Measurements from ENCODE around the gene SAMD1. TPM values are rescaled to one million over a fixed set of nuclear protein-coding genes. Genes with fewer than 3 reads are reported as not detected.
A peak's percentile ranks its signal among the peaks of the same experiment; 100 is the strongest.

Gene SAMD1
- total RNA-seq, 1 donor from 2014 or later, result 55.9 TPM

- Mint-ChIP-seq H3K9me3 (no peaks in the 10 kb centered on the region), H3K4me3 (no peak overlapping the region), H3K36me3 (peaks cover 8% of the 10 kb centered on the region), H3K4me1 (ENCODE audit: unreplicated experiment) (peaks cover 9% of the 10 kb centered on the region), H3K27ac (no peak overlapping the region), H3K27me3 (no peaks in the 10 kb centered on the region)
- TF ChIP-seq CTCF (conservative IDR thresholded peaks at IDR 0.05), result no peak
- no peak for DNase-seq (ENCODE audit: extremely low spot score, unreplicated experiment)
These were observed 4.5 kb downstream of the SAMD1 start for GRCh38 chr19:14086098-14086497.

GRCh38 chr19:14085309-14085995, 5.1 kb downstream of the SAMD1 start, which contains the start of gene C19orf67:
Gene C19orf67, minus strand, starts transcription at chr19:14085783. Its CDS starts 156 bp downstream, at chr19:14085627.
- TF ChIP-seq CTCF (conservative IDR thresholded peaks at IDR 0.05), result no peak
- peaks cover 10% of the 10 kb centered on the region for H3K4me1 Mint-ChIP-seq (ENCODE audit: unreplicated experiment)
- H3K27me3 Mint-ChIP-seq, result no peaks in the 10 kb centered on the region
- DNase-seq (ENCODE audit: extremely low spot score, unreplicated experiment), result no peak
- H3K9me3 Mint-ChIP-seq, result no peaks in the 10 kb centered on the region
- H3K36me3 Mint-ChIP-seq, result peaks cover 8% of the 10 kb centered on the region
- peak within 1 kb of the TSS; percentile 9 for H3K4me3 Mint-ChIP-seq
- peak within 1 kb of the TSS; percentile 71 for H3K27ac Mint-ChIP-seq

GRCh38 chr19:14082675-14082960, 7.9 kb downstream of the SAMD1 start:
- no peak for TF ChIP-seq CTCF (conservative IDR thresholded peaks at IDR 0.05)
- H3K4me3 Mint-ChIP-seq, result peak overlapping the region; percentile 95

GRCh38 chr19:14081797-14082674, 8.5 kb downstream of the SAMD1 start:
- Mint-ChIP-seq H3K36me3 (no peaks in the 10 kb centered on the region), H3K9me3 (no peaks in the 10 kb centered on the region), H3K4me1 (ENCODE audit: unreplicated experiment) (peaks cover 6% of the 10 kb centered on the region), H3K27me3 (no peaks in the 10 kb centered on the region), H3K4me3 (peak overlapping the region; percentile 95), H3K27ac (peak overlapping the region; percentile 93)
- no peak for TF ChIP-seq CTCF (conservative IDR thresholded peaks at IDR 0.05)
- no peak for DNase-seq (ENCODE audit: extremely low spot score, unreplicated experiment)

More at GRCh38 chr19:14082675-14082960, 7.9 kb downstream of the SAMD1 start:
- no peaks in the 10 kb centered on the region for H3K36me3 Mint-ChIP-seq
- DNase-seq (ENCODE audit: extremely low spot score, unreplicated experiment), result no peak
- peak overlapping the region; percentile 57 for H3K27ac Mint-ChIP-seq
- no peaks in the 10 kb centered on the region for H3K9me3 Mint-ChIP-seq
- H3K4me1 Mint-ChIP-seq (ENCODE audit: unreplicated experiment), result peaks cover 6% of the 10 kb centered on the region
- H3K27me3 Mint-ChIP-seq, result no peaks in the 10 kb centered on the region

GRCh38 chr19:14080887-14081796, 9.4 kb downstream of the SAMD1 start:
- Mint-ChIP-seq H3K27ac (peak overlapping the region; percentile 93), H3K4me1 (ENCODE audit: unreplicated experiment) (peaks cover 6% of the 10 kb centered on the region), H3K36me3 (no peaks in the 10 kb centered on the region), H3K9me3 (no peaks in the 10 kb centered on the region), H3K4me3 (peak overlapping the region; percentile 95), H3K27me3 (no peaks in the 10 kb centered on the region)
- TF ChIP-seq CTCF (conservative IDR thresholded peaks at IDR 0.05), result no peak
- peak; percentile 99 for DNase-seq (ENCODE audit: extremely low spot score, unreplicated experiment)
